GM18951 (cell line): ENCODE measurements around the gene ARHGAP8.

Experiments
- POLR2A ChIP-seq: IDR thresholded peaks from 4 replicates; pipeline ENCODE4 v1.6.1; 2011; ENCODE audit warnings: mild to moderate bottlenecking; ENCODE audit not compliant: insufficient read length, insufficient read depth; ENCODE audit errors: extremely low read depth
- in situ Hi-C: fragments of 300-500 bp; cut with MboI; formaldehyde crosslinking; loops from one replicate; pipeline ENCODE4 v1.12.0; 2022; ENCODE audit warnings: low sequenced_read_pairs, mixed read lengths, inconsistent platforms; ENCODE audit not compliant: unreplicated experiment

ARHGAP8 gene

GRCh38 chr22:44865193-44866057, 113.0 kb downstream of the ARHGAP8 start:
- in situ Hi-C loops = no loop called here
- TF ChIP-seq POLR2A = no peak

GRCh38 chr22:44869196-44869595, 116.8 kb downstream of the ARHGAP8 start:
- in situ Hi-C loops = no loop called here
- TF ChIP-seq POLR2A = no peak

- in situ Hi-C loops = no loop called here
- no peak for TF ChIP-seq POLR2A
Measured at GRCh38 chr22:44870021-44870420, 117.6 kb downstream of the ARHGAP8 start.

- in situ Hi-C loops = no loop called here
Measured at GRCh38 chr22:44871782-44872181, 119.4 kb downstream of the ARHGAP8 start.

DNA sequence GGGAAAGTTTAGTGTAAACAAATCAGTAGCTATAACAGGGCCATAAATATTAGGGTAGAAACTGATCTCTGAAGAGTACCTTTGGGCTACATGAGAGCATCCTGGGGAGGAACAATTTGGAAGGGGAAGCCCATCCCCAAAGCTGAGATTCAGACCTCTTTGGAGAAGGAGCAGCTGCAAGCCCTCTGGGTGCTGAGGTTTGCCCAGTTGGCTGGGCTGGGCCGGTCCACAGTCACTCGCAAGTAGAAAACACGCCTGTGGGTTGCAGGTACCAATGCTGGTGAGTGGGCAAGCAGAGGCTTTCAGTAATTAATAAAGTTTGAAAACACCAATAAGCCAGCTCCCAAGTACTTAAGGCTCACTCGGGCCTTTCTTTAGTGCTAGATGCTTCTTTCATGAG, 124.5 kb downstream of the ARHGAP8 start:
- no peak for TF ChIP-seq POLR2A
- in situ Hi-C loops = no loop called here

More at GRCh38 chr22:44871782-44872181, 119.4 kb downstream of the ARHGAP8 start:
- TF ChIP-seq POLR2A = no peak

DNA sequence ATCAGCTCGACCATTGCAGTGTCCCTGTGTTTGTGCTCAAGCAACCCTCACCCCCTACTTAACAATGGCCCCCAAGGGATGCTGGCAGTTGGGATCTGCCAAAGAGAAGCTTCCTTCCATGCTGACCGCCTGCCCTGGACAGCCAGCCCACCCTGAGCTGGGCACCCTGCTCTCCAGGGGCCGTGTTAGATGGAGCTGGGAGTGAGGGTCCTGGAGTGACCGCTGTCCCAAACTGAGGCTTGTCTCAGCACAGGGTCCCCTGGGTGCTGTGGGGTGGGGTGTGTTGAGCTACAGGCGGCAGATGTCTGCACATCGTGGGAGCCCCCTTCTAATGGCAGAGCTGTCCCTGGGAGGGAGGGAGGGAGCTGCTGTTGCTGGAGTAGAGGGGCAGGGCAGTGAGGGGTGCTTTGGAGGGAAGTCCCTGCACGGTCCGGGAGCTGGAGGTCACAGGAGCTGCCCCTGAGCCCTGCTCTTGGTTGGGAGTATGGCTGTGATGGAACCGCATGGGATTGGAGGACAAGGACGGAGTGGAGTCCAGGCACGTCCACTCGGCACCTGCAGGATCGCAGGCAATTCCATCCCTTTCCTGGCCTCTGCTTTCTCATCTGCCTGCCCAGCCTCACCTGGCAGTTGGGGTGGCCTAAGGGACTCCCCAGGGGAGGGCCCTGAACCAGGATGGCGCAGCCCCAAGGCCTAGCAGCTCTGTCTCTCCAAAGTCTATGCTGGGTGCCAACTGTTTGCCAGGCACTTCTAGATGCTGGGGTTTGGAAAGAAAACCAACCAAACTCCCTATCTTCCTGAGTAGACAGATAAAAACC, 126.3 kb downstream of the ARHGAP8 start:
- in situ Hi-C loops = no loop called here

DNA sequence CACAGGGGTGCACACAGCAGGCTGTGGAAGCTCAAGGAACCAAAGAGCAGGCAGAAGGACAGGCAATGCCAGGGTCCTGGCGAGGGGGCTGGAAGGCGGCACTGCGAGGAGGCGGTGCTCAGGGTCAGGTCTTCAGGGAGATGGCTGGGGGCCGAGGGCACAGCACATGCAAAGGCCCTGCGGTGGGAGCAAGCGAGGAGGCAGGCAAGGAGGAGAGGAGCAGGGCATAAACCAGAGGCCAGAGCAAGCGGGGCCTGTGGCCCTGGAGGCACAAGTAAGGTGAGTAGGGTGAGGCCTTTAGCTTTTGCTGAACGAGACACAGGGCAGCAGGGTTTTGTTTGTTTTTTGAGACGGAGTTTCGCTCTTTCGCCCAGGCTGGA, 126.9 kb downstream of the ARHGAP8 start:
- in situ Hi-C loops = no loop called here
- no peak for TF ChIP-seq POLR2A

More for the DNA sequence above, 126.3 kb downstream of the ARHGAP8 start:
- TF ChIP-seq POLR2A = no peak

DNA sequence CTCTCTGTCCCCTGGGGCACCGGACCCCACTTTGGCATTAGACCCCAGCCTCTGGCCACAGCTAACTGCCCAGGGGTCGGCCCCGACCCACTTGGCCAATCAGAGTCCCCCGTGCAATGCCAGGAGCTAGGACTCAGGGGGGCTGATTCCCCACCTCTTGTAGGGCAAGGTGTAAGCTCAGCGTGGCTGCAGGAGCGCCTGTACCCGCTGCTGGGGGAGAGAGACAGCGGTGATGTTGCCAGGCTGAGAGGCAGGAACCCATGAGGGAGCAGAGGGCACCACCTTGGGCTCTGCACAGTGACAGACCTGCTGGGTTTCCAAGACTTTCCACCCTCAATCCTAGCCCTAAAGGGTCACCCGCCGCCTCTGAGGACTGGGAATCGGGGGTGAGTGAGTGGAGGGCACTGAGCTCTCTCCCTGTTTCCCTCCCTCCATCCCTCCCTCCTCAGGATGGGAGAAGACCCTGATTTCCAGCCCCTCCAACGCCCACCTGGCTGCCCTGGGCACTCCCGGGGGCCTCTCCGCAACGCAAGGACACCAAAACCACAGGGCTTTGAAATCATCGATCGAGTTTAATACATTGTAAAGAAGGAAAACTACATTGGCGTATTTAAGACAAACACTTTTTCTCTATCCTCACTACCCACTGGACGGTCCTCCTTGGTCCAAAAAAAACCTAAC, 128.4 kb downstream of the ARHGAP8 start:
- in situ Hi-C loops = no loop called here
- no peak for TF ChIP-seq POLR2A

- in situ Hi-C loops = no loop called here
Measured at GRCh38 chr22:44881624-44882023, 129.2 kb downstream of the ARHGAP8 start.

DNA sequence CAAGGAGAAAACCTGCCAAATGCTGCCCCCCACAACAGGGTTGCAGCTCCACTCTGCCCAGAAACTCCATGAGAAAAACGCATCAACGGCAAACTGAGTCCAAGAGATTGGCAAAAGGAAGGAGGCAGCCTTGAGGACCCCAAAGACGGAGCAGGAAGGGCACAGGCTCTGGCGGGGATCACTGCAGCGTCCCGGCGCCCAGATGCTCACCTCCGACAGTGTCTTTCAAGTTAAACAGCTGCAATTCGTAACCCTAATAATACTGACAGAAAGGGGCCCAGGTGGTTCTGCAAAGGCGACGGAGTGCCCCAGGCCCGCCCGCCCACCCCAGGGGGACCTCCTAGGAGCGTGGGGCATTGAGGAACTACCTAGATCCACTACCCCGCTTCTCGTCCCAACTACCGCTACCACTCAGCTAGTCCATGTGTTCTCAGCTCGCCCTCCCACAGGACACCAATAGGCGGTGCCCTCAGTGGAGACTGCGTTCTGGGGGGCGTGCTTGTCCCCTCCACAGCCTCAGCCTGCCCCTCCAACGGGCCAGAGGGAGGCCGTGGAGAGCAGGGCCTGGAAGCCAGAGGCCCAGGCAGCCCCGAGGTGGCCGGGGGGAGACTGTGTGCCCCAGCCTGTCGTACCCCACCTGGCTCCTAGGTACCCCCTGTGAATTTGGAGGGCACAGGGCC, 130.0 kb downstream of the ARHGAP8 start:
- no peak for TF ChIP-seq POLR2A
- in situ Hi-C loops = no loop called here

More at GRCh38 chr22:44881624-44882023, 129.2 kb downstream of the ARHGAP8 start:
- no peak for TF ChIP-seq POLR2A

GRCh38 chr22:44883011-44883421, 130.6 kb downstream of the ARHGAP8 start:
- in situ Hi-C loops = no loop called here
- no peak for TF ChIP-seq POLR2A

DNA sequence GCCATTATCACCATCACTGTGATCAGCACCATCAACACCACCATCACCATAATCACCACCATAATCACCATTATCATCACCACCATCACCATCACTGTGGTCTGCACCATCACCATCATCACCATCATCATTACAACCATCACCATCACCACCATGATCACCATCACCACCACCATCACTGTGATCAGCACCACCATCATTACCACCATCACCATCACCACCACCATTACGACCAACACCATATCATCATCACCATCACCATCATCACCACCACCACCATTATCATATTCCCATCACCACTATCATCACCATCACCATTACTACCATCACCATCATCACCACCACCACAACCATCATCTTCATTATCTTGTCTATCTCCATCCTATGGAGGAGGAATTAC, 132.2 kb downstream of the ARHGAP8 start:
- in situ Hi-C loops = no loop called here
- no peak for TF ChIP-seq POLR2A
